NCI-H146 treated with DMSO at 0.1 percent for 48 hours (cell line): ENCODE measurements around the gene SIGMAR1.

Experiments used
- DNase-seq: peaks from one replicate; lab custom pipeline; 2025; ENCODE audit not compliant: unreplicated experiment; lab: John Stamatoyannopoulos, UW

SIGMAR1 gene

GRCh38 chr9:34606190-34606589 is 31.4 kb downstream of the SIGMAR1 start:
- DNase-seq = no peak

GRCh38 chr9:34603610-34604231 is 33.9 kb downstream of the SIGMAR1 start:
- peak; percentile 56 for DNase-seq

- DNase-seq = no peak
Measured at GRCh38 chr9:34601937-34602573, 35.5 kb downstream of the SIGMAR1 start.

GRCh38 chr9:34600908-34601307 is 36.7 kb downstream of the SIGMAR1 start:
- DNase-seq = no peak

- no peak for DNase-seq
Measured at GRCh38 chr9:34599546-34599945, 38.0 kb downstream of the SIGMAR1 start.

GRCh38 chr9:34594177-34594576 is 43.4 kb downstream of the SIGMAR1 start:
- DNase-seq = no peak

- peak; percentile 17 for DNase-seq
Measured at GRCh38 chr9:34592895-34593601, 44.5 kb downstream of the SIGMAR1 start.

- no peak for DNase-seq
Measured at GRCh38 chr9:34591917-34592866, 45.4 kb downstream of the SIGMAR1 start.

GRCh38 chr9:34591248-34591916 is 46.2 kb downstream of the SIGMAR1 start:
- peak; percentile 44 for DNase-seq

- no peak for DNase-seq
Measured at GRCh38 chr9:34590381-34591247, 47.0 kb downstream of the SIGMAR1 start.

- peak; percentile 28 for DNase-seq
Measured at GRCh38 chr9:34589636-34590380, 47.8 kb downstream of the SIGMAR1 start, which contains the start of gene CNTFR. Gene CNTFR (minus strand): TSS chr9:34589724. CDS start chr9:34568981, 20,743 bp downstream.

GRCh38 chr9:34588671-34589635 is 48.6 kb downstream of the SIGMAR1 start:
- no peak for DNase-seq

- no peak for DNase-seq
Measured at GRCh38 chr9:34587271-34587670, 50.3 kb downstream of the SIGMAR1 start.

GRCh38 chr9:34585946-34586669 is 51.5 kb downstream of the SIGMAR1 start:
- DNase-seq = no peak

- DNase-seq = no peak
Measured at GRCh38 chr9:34584970-34585369, 52.6 kb downstream of the SIGMAR1 start.
